SKM-1 (cell line): Measurements from ENCODE around the gene SLC12A6.
"Not testable (repeated sequence)": the region's sequence is repeated elsewhere in the genome, so short reads cannot be mapped to it uniquely, and the experiment has no call there.

Experiments used
- DNase-seq: peaks from one replicate; lab custom pipeline; 2025; ENCODE audit not compliant: unreplicated experiment; lab: John Stamatoyannopoulos, UW

Gene SLC12A6

GRCh38 chr15:34337557-34338306 is at the start of gene SLC12A6:
Gene SLC12A6, minus strand, starts transcription at chr15:34337781. Its CDS starts 1,101 bp downstream, at chr15:34336680.
- DNase-seq, result peak; percentile 74

GRCh38 chr15:34381829-34382521 is 44.4 kb upstream of the SLC12A6 start:
- not testable (repeated sequence) for DNase-seq

GRCh38 chr15:34380491-34380890 is 42.9 kb upstream of the SLC12A6 start:
- DNase-seq, result not testable (repeated sequence)

GRCh38 chr15:34376856-34377255 is 39.3 kb upstream of the SLC12A6 start:
- no peak for DNase-seq

- not testable (repeated sequence) for DNase-seq
Measured at GRCh38 chr15:34375541-34375940, 38.0 kb upstream of the SLC12A6 start.

- DNase-seq, result no peak
Measured at GRCh38 chr15:34374816-34375215, 37.2 kb upstream of the SLC12A6 start.

- no peak for DNase-seq
Measured at GRCh38 chr15:34373951-34374350, 36.4 kb upstream of the SLC12A6 start.

- no peak for DNase-seq
Measured at GRCh38 chr15:34370643-34371042, 33.1 kb upstream of the SLC12A6 start.

GRCh38 chr15:34370129-34370528 is 32.5 kb upstream of the SLC12A6 start:
- DNase-seq, result no peak

GRCh38 chr15:34367101-34368081 is 29.8 kb upstream of the SLC12A6 start, which contains the start of gene LPCAT4:
Gene LPCAT4, minus strand, starts transcription at chr15:34367196. Its CDS starts 96 bp downstream, at chr15:34367100.
- DNase-seq, result peak; percentile 75

GRCh38 chr15:34366271-34367065 is 28.9 kb upstream of the SLC12A6 start:
- peak; percentile 29 for DNase-seq

GRCh38 chr15:34365836-34366235 is 28.3 kb upstream of the SLC12A6 start:
- DNase-seq, result no peak

- no peak for DNase-seq
Measured at GRCh38 chr15:34365091-34365825, 27.7 kb upstream of the SLC12A6 start.

- DNase-seq, result no peak
Measured at GRCh38 chr15:34364041-34364440, 26.5 kb upstream of the SLC12A6 start.

- DNase-seq, result no peak
Measured at GRCh38 chr15:34362047-34362773, 24.6 kb upstream of the SLC12A6 start.

- no peak for DNase-seq
Measured at GRCh38 chr15:34361278-34361677, 23.7 kb upstream of the SLC12A6 start.

GRCh38 chr15:34360298-34360697 is 22.7 kb upstream of the SLC12A6 start:
- DNase-seq, result no peak

GRCh38 chr15:34359416-34359815 is 21.8 kb upstream of the SLC12A6 start:
- no peak for DNase-seq

GRCh38 chr15:34358948-34359347 is 21.4 kb upstream of the SLC12A6 start:
- DNase-seq, result no peak
